ENCODE results near the gene RPS19BP1. TPM values are rescaled to one million over a fixed set of nuclear protein-coding genes. Genes with fewer than 3 reads are reported as not detected.

Gene RPS19BP1
- total RNA-seq, 1 donor from 2014 or later: 67.9 TPM

GRCh38 chr22:39577366-39577765 lies 44.8 kb upstream of the RPS19BP1 start:
- ATAC-seq: no peak
- peaks cover 16% of the 10 kb centered on the region for H3K27me3 ChIP-seq (ENCODE audit: low read depth)
- intact Hi-C loops (cut with DNase I): no loop called here

GRCh38 chr22:39576027-39576426 lies 43.5 kb upstream of the RPS19BP1 start:
- Histone ChIP-seq H3K4me1 (no peaks in the 10 kb centered on the region), H3K27ac (no peak overlapping the region), H3K27me3 (ENCODE audit: low read depth) (peaks cover 14% of the 10 kb centered on the region), H3K9me3 (no peaks in the 10 kb centered on the region), H3K4me3 (no peak overlapping the region), H3K36me3 (no peaks in the 10 kb centered on the region)
- TF ChIP-seq CTCF (IDR thresholded peaks at IDR 0.05): no peak
- ATAC-seq (no peak), DNase-seq (no peak)
- intact Hi-C loops (cut with DNase I): no loop called here

More at GRCh38 chr22:39577366-39577765, 44.8 kb upstream of the RPS19BP1 start:
- Histone ChIP-seq H3K27ac (no peak overlapping the region), H3K9me3 (no peaks in the 10 kb centered on the region), H3K4me1 (no peaks in the 10 kb centered on the region), H3K4me3 (no peak overlapping the region), H3K36me3 (no peaks in the 10 kb centered on the region)
- TF ChIP-seq CTCF (IDR thresholded peaks at IDR 0.05): no peak
- DNase-seq: no peak

GRCh38 chr22:39575552-39575825 lies 42.9 kb upstream of the RPS19BP1 start:
- intact Hi-C loops (cut with DNase I): no loop called here
- DNase-seq (no peak), ATAC-seq (no peak)
- TF ChIP-seq CTCF (IDR thresholded peaks at IDR 0.05): no peak
- Histone ChIP-seq H3K36me3 (no peaks in the 10 kb centered on the region), H3K4me3 (no peak overlapping the region), H3K27ac (no peak overlapping the region), H3K27me3 (ENCODE audit: low read depth) (peaks cover 10% of the 10 kb centered on the region), H3K9me3 (no peaks in the 10 kb centered on the region), H3K4me1 (no peaks in the 10 kb centered on the region)

- no peaks in the 10 kb centered on the region for H3K36me3 ChIP-seq
- intact Hi-C loops (cut with DNase I): no loop called here
- no peak for DNase-seq
- ATAC-seq: no peak
- no peaks in the 10 kb centered on the region for H3K9me3 ChIP-seq
- H3K27ac ChIP-seq: no peak overlapping the region
- H3K27me3 ChIP-seq (ENCODE audit: low read depth): peaks cover 10% of the 10 kb centered on the region
- no peaks in the 10 kb centered on the region for H3K4me1 ChIP-seq
- H3K4me3 ChIP-seq: no peak overlapping the region
- no peak for TF ChIP-seq CTCF (IDR thresholded peaks at IDR 0.05)
These were observed 42.4 kb upstream of the RPS19BP1 start for GRCh38 chr22:39574779-39575551.

GRCh38 chr22:39571538-39571937 lies 39.0 kb upstream of the RPS19BP1 start:
- DNase-seq (no peak), ATAC-seq (no peak)
- Histone ChIP-seq H3K4me1 (no peaks in the 10 kb centered on the region), H3K27ac (no peak overlapping the region), H3K4me3 (no peak overlapping the region), H3K27me3 (ENCODE audit: low read depth) (peaks cover under 1% of the 10 kb centered on the region), H3K36me3 (no peaks in the 10 kb centered on the region), H3K9me3 (no peaks in the 10 kb centered on the region)
- TF ChIP-seq CTCF (IDR thresholded peaks at IDR 0.05): no peak
- intact Hi-C loops (cut with DNase I): no loop called here

Data from lower lobe of right lung (tissue), 2 donors.